GM18870 (cell line): ENCODE data around the gene SDK2.

Source experiments
- ATAC-seq: cut with Tn5 transposase; IDR thresholded peaks from one replicate; pipeline ENCODE4 v1.9.1; 2021; ENCODE audit warnings: moderate library complexity; ENCODE audit not compliant: unreplicated experiment

Gene SDK2

DNA sequence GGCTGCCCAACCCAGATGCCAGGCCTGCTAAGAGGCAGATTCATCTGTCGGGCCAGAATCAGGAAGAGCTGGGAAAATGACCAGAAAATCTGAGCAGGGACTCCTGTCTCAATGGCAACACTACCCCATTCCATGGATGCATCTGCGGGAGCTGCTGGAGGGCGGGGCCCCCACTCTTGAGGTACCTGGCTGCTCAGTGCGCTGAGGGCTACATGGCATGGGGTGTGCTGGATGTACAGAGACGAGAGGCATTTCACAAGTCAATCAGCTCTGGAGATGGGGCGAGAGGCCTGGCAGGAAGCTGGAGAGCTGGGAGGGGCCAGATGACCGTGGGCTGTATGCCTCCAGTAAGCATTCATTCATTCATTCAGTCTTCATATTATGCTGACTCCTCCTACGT is 6.4 kb downstream of the SDK2 start:
- no peak for ATAC-seq

- ATAC-seq = no peak
Observed at GRCh38 chr17:73635101-73635817, 9.0 kb downstream of the SDK2 start.

DNA sequence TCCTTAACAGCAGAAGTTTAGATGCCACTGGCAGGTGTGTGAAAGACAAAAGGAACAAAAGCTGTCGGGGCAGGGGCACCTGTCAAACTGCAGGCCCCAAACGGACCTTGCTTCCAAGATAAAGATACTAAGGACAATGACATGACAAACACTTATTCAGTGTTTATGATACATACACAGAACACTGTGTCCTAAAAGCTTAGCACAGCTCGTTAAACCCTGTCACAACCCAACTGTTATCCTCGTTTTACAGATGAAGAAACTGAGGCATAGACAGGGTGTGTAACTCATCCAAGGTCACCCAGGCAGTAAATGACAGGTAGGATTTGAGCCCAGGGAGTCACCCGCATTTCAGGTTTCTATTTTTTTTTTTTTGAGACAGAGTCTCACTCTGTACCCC is 9.6 kb downstream of the SDK2 start:
- ATAC-seq = no peak

GRCh38 chr17:73633736-73634135 is 10.5 kb downstream of the SDK2 start:
- no peak for ATAC-seq

DNA sequence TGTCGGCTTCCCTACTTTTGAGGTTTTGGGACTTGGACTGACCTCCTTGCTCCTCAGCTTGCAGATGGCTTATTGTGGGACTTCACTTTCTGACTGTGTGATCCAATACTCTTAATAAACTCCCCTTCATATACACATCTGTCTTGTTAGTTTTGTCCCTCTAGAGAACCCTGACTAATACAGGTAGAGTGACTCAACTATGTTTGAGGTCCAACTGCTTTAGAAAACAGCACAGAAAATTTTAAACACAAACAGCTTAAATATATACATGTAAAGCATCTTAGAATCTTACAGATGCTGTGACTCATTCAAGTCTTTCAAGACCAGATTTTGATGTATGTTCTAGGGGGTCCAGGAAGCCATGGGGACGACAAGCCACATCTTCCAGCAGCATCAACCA is 11.7 kb downstream of the SDK2 start:
- no peak for ATAC-seq

GRCh38 chr17:73630965-73631595 is 13.2 kb downstream of the SDK2 start:
- ATAC-seq = no peak

- no peak for ATAC-seq
Observed at GRCh38 chr17:73630531-73630930, 13.7 kb downstream of the SDK2 start.

DNA sequence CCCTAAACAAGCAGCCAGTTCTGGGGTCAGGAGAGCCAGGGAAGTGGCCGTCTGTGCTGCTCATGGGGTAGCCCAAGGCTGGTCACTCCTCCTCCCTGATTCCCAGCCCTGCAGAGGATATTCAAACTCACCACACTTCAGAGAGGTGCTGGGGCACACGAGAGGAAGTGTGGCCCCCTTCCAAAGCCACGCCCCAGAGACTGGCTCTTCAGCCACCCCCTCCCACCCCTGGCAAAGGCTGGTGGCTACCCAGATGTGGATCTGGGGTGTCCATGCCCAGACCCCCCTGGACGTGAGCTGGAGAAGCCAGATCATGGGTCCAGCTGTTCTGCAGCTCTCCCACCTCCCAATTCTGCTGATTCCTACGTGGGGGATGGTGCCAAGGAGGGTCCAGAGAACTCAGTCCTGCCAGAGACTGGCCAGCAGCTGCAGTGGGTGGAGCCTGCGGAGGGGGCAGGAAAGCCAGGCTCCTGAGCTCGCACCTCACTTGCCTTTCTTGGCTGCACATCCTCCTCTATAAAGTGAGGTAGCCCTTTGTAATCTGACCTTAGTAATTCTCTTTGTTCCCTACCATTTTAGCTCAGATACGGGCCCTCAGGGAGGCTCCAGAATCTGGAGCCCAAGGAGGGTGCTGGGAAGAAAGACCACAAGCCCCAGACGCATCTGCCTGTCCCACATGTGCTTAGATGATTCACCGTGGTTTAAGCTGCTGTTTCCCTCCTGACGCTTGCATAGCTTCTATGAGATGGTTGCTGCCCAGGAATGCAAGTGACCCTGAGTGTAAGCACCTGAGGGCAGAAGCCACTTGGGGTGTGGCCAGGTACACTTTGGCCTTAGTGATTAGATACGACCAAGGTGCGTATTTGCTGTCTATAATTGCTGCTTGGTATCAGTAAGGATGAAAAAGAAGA is 15.3 kb downstream of the SDK2 start:
- ATAC-seq = no peak

DNA sequence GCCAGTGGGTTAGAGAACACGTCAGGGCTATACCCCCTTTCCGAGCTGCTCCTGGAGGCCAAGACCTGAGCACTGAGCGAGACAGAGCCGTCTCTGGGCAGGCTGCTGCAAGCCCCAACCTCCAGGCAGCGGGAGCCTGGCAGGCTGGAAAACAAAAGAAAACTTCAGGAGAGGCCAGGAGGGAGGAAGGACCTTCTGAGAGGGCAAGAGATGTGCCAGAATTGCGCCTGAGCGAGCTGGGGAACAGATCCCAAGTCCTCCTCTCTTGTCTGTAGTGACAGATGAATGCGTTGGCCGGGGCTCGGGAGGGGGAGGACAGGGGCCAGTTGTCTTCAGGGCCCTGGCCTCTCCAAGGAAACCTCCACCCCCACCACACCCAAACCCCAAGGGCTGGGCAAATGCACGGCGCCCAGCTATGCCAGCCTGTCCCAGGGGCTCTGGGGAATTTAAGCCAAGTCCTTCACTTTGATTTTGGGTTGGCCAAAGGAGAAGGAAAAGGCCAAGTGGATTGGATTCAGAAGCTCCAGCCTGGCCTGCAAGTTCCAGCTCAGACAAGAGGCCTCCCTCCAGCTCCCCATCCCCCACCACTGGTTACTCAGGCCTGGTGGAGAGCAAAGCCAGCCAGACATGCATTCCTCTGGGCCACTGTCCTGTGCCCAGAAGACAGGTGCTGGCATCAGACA is 18.1 kb downstream of the SDK2 start:
- no peak for ATAC-seq

GRCh38 chr17:73625006-73625405 is 19.2 kb downstream of the SDK2 start:
- ATAC-seq = no peak

GRCh38 chr17:73624496-73624988 is 19.7 kb downstream of the SDK2 start:
- no peak for ATAC-seq

DNA sequence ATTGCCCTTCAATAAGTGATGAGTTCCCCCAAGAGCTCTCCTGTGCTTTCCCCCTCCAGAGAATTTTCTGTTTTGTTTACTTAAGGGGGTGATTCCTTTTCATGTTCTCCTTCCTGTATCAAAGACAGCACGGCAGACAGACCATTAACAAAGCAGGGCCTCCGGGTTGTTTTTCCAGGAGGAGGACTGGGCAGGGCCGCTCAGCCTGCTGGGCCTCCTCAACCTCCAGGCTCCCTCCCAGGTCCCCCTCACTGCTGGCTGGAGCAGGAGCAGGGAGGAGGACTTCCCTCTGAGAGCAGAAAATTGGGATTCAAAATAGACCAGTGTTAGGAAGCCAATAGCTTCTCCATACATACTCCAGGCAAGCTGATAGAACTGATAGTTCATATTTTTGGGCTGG is 20.4 kb downstream of the SDK2 start:
- no peak for ATAC-seq

DNA sequence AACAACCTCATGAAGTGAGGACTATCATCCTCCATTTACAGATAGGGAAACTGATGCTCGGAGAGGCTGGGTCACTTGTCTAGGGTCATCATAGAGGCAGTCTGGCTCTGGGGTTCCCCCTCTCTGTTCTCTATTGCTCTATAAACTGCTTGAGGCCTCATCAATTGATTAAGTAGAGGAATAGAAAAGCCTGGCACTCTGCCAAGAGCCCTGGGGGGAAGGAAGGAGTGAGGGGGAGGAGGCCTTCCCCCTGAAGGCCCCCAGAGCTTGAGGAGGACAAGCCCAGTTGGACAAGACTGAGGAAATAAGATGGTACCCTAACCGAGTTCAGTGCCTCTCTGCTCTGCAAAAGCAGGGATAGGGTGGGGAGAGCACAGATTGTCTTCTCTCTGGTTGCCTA is 21.0 kb downstream of the SDK2 start:
- ATAC-seq = no peak

GRCh38 chr17:73622381-73622780 is 21.9 kb downstream of the SDK2 start:
- ATAC-seq = no peak

DNA sequence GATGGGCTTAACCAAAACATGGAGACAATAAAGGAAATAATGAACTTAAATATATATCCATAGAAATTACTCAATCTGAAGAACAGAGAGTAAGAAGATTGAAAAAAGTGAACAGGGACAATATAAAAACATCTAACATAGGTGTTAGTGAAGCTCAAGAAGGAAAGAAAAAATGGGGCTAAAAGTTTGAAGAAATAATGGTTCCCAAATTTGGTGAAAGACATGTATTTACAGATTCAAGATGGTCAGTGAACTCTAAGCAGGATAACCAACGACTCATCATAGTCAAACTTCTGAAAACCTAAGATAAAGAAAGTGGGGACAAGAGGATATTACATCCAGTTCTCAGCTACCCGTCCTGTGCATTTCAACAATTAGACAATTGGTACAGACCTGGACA is 22.6 kb downstream of the SDK2 start:
- ATAC-seq = no peak

- no peak for ATAC-seq
Observed at GRCh38 chr17:73620414-73620813, 23.8 kb downstream of the SDK2 start.

DNA sequence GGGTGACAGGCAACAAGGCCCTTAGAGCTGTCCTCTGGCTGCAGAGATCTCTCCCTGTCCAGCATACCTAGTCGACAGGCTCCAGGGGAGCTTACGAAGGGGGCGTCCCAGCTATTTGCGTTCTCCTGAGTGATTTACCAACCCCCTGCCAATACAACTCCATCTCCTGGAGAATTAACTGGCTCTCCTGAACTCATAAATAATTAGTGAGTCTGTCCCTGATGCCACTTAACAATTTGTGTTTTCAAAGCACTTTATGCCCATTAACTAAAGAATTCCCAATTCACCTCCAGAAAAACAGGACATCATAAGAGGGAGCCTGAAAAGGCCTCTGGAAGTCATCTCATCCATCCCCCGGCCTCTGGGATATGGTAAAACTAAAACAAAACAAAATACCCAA is 26.7 kb downstream of the SDK2 start:
- ATAC-seq = no peak

GRCh38 chr17:73616873-73617404 is 27.3 kb downstream of the SDK2 start:
- ATAC-seq = no peak

GRCh38 chr17:73616120-73616872 is 27.9 kb downstream of the SDK2 start:
- ATAC-seq = no peak

GRCh38 chr17:73614256-73614655 is 30.0 kb downstream of the SDK2 start:
- no peak for ATAC-seq
